ENCODE measurements around the gene PTBP1. TPM values are rescaled to one million over a fixed set of nuclear protein-coding genes. Genes with fewer than 3 reads are reported as not detected.

PTBP1 gene
- total RNA-seq, 1 experiment from 2014 or later, result 515 TPM

DNA sequence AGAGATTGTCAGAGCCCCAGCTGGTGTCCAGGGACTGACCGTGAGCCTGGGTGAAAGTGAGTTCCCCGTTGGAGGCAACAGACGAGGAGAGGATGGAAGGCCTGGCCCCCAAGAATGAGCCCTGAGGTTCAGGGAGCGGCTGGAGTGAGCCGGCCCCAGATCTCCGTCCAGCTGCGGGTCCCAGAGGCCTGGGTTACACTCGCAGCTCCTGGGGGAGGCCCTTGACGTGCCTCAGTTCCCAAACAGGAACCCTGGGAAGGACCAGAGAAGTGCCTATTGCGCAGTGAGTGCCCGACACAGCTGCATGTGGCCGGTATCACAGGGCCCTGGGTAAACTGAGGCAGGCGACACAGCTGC lies 53.7 kb downstream of the PTBP1 start:
- H3K27ac ChIP-seq (ENCODE audit: low read length), result peak overlapping the region; percentile 55
- H3K4me3 ChIP-seq (ENCODE audit: low read depth in 2 of 2, low read length in 2 of 2), result peak overlapping the region in 1 of 2 experiments; percentile 15; a peak in 1 of 4 replicates
- H3K4me1 ChIP-seq (ENCODE audit: control insufficient read depth, insufficient read depth, low read length), result peaks cover 11% of the 10 kb centered on the region
- BruUV-seq (replicated peaks), result no TSS peak
- no peaks in the 10 kb centered on the region for H3K9me3 ChIP-seq (ENCODE audit: control insufficient read depth, insufficient read depth, low read depth, low read length)
- no peak for TF ChIP-seq TCF7L2 (IDR thresholded peaks at IDR 0.05; ENCODE audit: low read depth, low read length)
- TF ChIP-seq, protein P1, sequence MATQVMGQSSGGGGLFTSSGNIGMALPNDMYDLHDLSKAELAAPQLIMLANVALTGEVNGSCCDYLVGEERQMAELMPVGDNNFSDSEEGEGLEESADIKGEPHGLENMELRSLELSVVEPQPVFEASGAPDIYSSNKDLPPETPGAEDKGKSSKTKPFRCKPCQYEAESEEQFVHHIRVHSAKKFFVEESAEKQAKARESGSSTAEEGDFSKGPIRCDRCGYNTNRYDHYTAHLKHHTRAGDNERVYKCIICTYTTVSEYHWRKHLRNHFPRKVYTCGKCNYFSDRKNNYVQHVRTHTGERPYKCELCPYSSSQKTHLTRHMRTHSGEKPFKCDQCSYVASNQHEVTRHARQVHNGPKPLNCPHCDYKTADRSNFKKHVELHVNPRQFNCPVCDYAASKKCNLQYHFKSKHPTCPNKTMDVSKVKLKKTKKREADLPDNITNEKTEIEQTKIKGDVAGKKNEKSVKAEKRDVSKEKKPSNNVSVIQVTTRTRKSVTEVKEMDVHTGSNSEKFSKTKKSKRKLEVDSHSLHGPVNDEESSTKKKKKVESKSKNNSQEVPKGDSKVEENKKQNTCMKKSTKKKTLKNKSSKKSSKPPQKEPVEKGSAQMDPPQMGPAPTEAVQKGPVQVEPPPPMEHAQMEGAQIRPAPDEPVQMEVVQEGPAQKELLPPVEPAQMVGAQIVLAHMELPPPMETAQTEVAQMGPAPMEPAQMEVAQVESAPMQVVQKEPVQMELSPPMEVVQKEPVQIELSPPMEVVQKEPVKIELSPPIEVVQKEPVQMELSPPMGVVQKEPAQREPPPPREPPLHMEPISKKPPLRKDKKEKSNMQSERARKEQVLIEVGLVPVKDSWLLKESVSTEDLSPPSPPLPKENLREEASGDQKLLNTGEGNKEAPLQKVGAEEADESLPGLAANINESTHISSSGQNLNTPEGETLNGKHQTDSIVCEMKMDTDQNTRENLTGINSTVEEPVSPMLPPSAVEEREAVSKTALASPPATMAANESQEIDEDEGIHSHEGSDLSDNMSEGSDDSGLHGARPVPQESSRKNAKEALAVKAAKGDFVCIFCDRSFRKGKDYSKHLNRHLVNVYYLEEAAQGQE (IDR thresholded peaks at IDR 0.05; ENCODE audit: insufficient read depth in 1 of 2, low read depth in 2 of 2, low read length in 1 of 2), result no peak
- TF ChIP-seq SIN3A (IDR thresholded peaks at IDR 0.05; ENCODE audit: borderline replicate concordance, insufficient read depth, low read depth, low read length), result no peak
- TF ChIP-seq, protein P2, sequence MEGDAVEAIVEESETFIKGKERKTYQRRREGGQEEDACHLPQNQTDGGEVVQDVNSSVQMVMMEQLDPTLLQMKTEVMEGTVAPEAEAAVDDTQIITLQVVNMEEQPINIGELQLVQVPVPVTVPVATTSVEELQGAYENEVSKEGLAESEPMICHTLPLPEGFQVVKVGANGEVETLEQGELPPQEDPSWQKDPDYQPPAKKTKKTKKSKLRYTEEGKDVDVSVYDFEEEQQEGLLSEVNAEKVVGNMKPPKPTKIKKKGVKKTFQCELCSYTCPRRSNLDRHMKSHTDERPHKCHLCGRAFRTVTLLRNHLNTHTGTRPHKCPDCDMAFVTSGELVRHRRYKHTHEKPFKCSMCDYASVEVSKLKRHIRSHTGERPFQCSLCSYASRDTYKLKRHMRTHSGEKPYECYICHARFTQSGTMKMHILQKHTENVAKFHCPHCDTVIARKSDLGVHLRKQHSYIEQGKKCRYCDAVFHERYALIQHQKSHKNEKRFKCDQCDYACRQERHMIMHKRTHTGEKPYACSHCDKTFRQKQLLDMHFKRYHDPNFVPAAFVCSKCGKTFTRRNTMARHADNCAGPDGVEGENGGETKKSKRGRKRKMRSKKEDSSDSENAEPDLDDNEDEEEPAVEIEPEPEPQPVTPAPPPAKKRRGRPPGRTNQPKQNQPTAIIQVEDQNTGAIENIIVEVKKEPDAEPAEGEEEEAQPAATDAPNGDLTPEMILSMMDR (IDR thresholded peaks at IDR 0.05), result no peak
- TF ChIP-seq POLR2AphosphoS5 (IDR thresholded peaks at IDR 0.05; ENCODE audit: low read depth, low read length), result no peak
- H3K36me3 ChIP-seq (ENCODE audit: control insufficient read depth, insufficient read depth, low read length), result no peaks in the 10 kb centered on the region
- intact Hi-C loops (cut with micrococcal nuclease; ENCODE audit: unreplicated experiment), result no loop called here
- no peak for ATAC-seq
- CTCF ChIA-PET, result interaction anchor here (0.6 kb wide), 1 partner anchor 20 kb away, joined by 5 read pairs; no protein-coding TSS in a partner anchor
- in situ Hi-C loops (cut with HindIII; ENCODE audit: low pct_unique_long_range_greater_than_20kb, low sequenced_read_pairs), result no loop called here
- DNase-seq (ENCODE audit: low read depth, low spot score), result no peak
- H3K27me3 ChIP-seq (ENCODE audit: control insufficient read depth, insufficient read depth, low read length), result no peaks in the 10 kb centered on the region
- POLR2A ChIA-PET, result interaction anchor here (1.1 to 1.3 kb wide), 2 partner anchors 12 to 15 kb away, joined by 5 to 17 read pairs; no protein-coding TSS in a partner anchor

DNA sequence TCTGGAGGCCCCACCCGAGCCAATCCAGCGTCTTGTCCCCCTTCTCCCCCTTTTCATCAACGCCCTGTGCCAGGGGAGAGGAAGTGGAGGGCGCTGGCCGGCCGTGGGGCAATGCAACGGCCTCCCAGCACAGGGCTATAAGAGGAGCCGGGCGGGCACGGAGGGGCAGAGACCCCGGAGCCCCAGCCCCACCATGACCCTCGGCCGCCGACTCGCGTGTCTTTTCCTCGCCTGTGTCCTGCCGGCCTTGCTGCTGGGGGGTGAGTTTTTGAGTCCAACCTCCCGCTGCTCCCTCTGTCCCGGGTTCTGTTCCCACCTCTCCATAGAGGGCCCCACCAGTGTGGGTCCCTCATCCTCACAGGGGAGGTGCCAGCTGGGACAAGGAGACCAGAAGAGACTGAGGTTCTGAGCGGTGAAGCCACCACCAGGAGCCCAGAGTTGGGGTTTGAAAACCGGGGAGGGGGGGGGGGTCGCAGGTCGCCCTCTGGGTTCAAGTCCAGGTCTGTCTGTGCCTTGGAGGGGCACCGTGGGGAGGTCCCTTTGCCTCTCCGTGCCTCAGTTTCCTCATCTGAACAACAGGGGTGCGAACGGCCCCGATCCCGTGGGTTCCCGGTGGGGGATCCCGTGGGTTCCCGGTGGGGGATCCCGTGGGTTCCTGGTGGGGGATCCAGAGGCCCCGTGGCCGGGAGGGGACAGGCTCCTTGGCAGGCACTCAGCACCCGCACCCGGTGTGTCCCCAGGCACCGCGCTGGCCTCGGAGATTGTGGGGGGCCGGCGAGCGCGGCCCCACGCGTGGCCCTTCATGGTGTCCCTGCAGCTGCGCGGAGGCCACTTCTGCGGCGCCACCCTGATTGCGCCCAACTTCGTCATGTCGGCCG lies 55.1 kb downstream of the PTBP1 start, which contains the start of gene ELANE:
TSS of gene ELANE (plus strand) at position 168 of the 878 bp plus-strand sequence. CDS start at position 194, 26 bp downstream.
- peak within 1 kb of the TSS; percentile 55; the same call in 1 of the 2 replicates for H3K27ac ChIP-seq (ENCODE audit: low read length)
- no peaks in the 10 kb centered on the region for H3K27me3 ChIP-seq (ENCODE audit: control insufficient read depth, insufficient read depth, low read length)
- no peaks in the 10 kb centered on the region for H3K9me3 ChIP-seq (ENCODE audit: control insufficient read depth, insufficient read depth, low read depth, low read length)
- ATAC-seq (no peak), DNase-seq (ENCODE audit: low read depth, low spot score) (no peak)
- TF ChIP-seq, protein P2 (IDR thresholded peaks at IDR 0.05), result no peak
- no peak for TF ChIP-seq POLR2AphosphoS5 (IDR thresholded peaks at IDR 0.05; ENCODE audit: low read depth, low read length)
- TF ChIP-seq, protein P1 (IDR thresholded peaks at IDR 0.05; ENCODE audit: insufficient read depth in 1 of 2, low read depth in 2 of 2, low read length in 1 of 2), result no peak
- TF ChIP-seq SIN3A (IDR thresholded peaks at IDR 0.05; ENCODE audit: borderline replicate concordance, insufficient read depth, low read depth, low read length), result no peak
- TF ChIP-seq TCF7L2 (IDR thresholded peaks at IDR 0.05; ENCODE audit: low read depth, low read length), result no peak
- no TSS peak for BruUV-seq (replicated peaks)
- intact Hi-C loops (cut with micrococcal nuclease; ENCODE audit: unreplicated experiment), result no loop called here
- ChIA-PET CTCF (no interaction called here), POLR2A (no interaction called here)
- no peak within 1 kb of the TSS for H3K4me3 ChIP-seq (ENCODE audit: low read depth in 2 of 2, low read length in 2 of 2)
- H3K36me3 ChIP-seq (ENCODE audit: control insufficient read depth, insufficient read depth, low read length), result no peaks in the 10 kb centered on the region
- in situ Hi-C loops (cut with HindIII; ENCODE audit: low pct_unique_long_range_greater_than_20kb, low sequenced_read_pairs), result no loop called here
- peaks cover 11% of the 10 kb centered on the region for H3K4me1 ChIP-seq (ENCODE audit: control insufficient read depth, insufficient read depth, low read length)

Measured in Panc1 (cell line).